ENCODE measurements around the gene ABCG2.

- TF ChIP-seq CTCF (conservative IDR thresholded peaks at IDR 0.05) (no peak), EZH2 (IDR thresholded peaks at IDR 0.05; ENCODE audit: low read depth) (no peak)
Observed at GRCh38 chr4:88115587-88115986, 42.9 kb downstream of the ABCG2 start.

Measured in PC-9 (cell line).